ENCODE data around the gene MAGI1. TPM values are rescaled to one million over a fixed set of nuclear protein-coding genes. Genes with fewer than 3 reads are reported as not detected.
A peak's percentile ranks its signal among the peaks of the same experiment; 100 is the strongest.
"Not testable (repeated sequence)": the region's sequence is repeated elsewhere in the genome, so short reads cannot be mapped to it uniquely, and the experiment has no call there.

Gene MAGI1
- total RNA-seq, 2 donors from 2014 or later, result 37.5 to 51.6 TPM

GRCh38 chr3:65861718-65862117, 177.0 kb downstream of the MAGI1 start:
- no peaks in the 10 kb centered on the region for H3K9me3 ChIP-seq
- H3K36me3 ChIP-seq, result no peaks in the 10 kb centered on the region
- peak; percentile 58 for DNase-seq (ENCODE audit: low spot score)
- no peaks in the 10 kb centered on the region for H3K4me1 ChIP-seq (replicated peaks)
- TF ChIP-seq CTCF (IDR thresholded peaks at IDR 0.05) (no peak), POLR2AphosphoS5 (IDR thresholded peaks at IDR 0.05) (peak; percentile 70), POLR2A (IDR thresholded peaks at IDR 0.05) (no peak)
- intact Hi-C loops (cut with DNase I), result no loop called here
- 61% methylated on average over 5 of the region's 5 CpGs for WGBS
- H3K27me3 ChIP-seq (replicated peaks; ENCODE audit: insufficient read depth), result no peaks in the 10 kb centered on the region
- H3K4me3 ChIP-seq, result no peak overlapping the region
- H3K27ac ChIP-seq, result no peak overlapping the region

GRCh38 chr3:65859612-65860011, 179.1 kb downstream of the MAGI1 start:
- H3K36me3 ChIP-seq; H3K27ac ChIP-seq; H3K4me1 ChIP-seq (replicated peaks); intact Hi-C loops (cut with DNase I); H3K4me3 ChIP-seq; DNase-seq (ENCODE audit: low spot score); H3K9me3 ChIP-seq; H3K27me3 ChIP-seq (replicated peaks; ENCODE audit: insufficient read depth): not testable (repeated sequence)
- WGBS, result 95% methylated on average over 7 of the region's 7 CpGs

GRCh38 chr3:65858749-65859148, 180.0 kb downstream of the MAGI1 start:
- 96% methylated on average over 6 of the region's 6 CpGs for WGBS
- DNase-seq (ENCODE audit: low spot score), result no peak
- H3K27me3 ChIP-seq (replicated peaks; ENCODE audit: insufficient read depth), result no peaks in the 10 kb centered on the region
- no peak overlapping the region for H3K27ac ChIP-seq
- H3K4me3 ChIP-seq, result no peak overlapping the region
- TF ChIP-seq POLR2AphosphoS5 (IDR thresholded peaks at IDR 0.05), result no peak
- no peak for TF ChIP-seq CTCF (IDR thresholded peaks at IDR 0.05)
- no peak for TF ChIP-seq POLR2A (IDR thresholded peaks at IDR 0.05)
- intact Hi-C loops (cut with DNase I), result no loop called here
- no peaks in the 10 kb centered on the region for H3K4me1 ChIP-seq (replicated peaks)
- H3K36me3 ChIP-seq, result no peaks in the 10 kb centered on the region
- H3K9me3 ChIP-seq, result no peaks in the 10 kb centered on the region

- no peaks in the 10 kb centered on the region for H3K4me1 ChIP-seq (replicated peaks)
- no peak for DNase-seq (ENCODE audit: low spot score)
- 77% methylated on average over 3 of the region's 3 CpGs for WGBS
- H3K4me3 ChIP-seq, result no peak overlapping the region
- H3K9me3 ChIP-seq, result no peaks in the 10 kb centered on the region
- TF ChIP-seq POLR2AphosphoS5 (IDR thresholded peaks at IDR 0.05), result no peak
- no peak for TF ChIP-seq POLR2A (IDR thresholded peaks at IDR 0.05)
- TF ChIP-seq CTCF (IDR thresholded peaks at IDR 0.05), result no peak
- no peaks in the 10 kb centered on the region for H3K36me3 ChIP-seq
- intact Hi-C loops (cut with DNase I), result no loop called here
- no peak overlapping the region for H3K27ac ChIP-seq
- H3K27me3 ChIP-seq (replicated peaks; ENCODE audit: insufficient read depth), result no peaks in the 10 kb centered on the region
These were observed 181.4 kb downstream of the MAGI1 start for GRCh38 chr3:65857327-65857726.

- Histone ChIP-seq H3K36me3 (no peaks in the 10 kb centered on the region), H3K4me3 (no peak overlapping the region), H3K27ac (no peak overlapping the region), H3K4me1 (replicated peaks) (no peaks in the 10 kb centered on the region), H3K27me3 (replicated peaks; ENCODE audit: insufficient read depth) (no peaks in the 10 kb centered on the region), H3K9me3 (no peaks in the 10 kb centered on the region)
- TF ChIP-seq CTCF (IDR thresholded peaks at IDR 0.05) (no peak), POLR2AphosphoS5 (IDR thresholded peaks at IDR 0.05) (peak; percentile 18)
- no peak for DNase-seq (ENCODE audit: low spot score)
- intact Hi-C loops (cut with DNase I), result no loop called here
- 52% methylated on average over 2 of the region's 2 CpGs for WGBS
These were observed 181.8 kb downstream of the MAGI1 start for GRCh38 chr3:65856907-65857306.

Measured in prostate gland (tissue), 2 donors.